ENCODE results near the gene MGME1. TPM values are rescaled to one million over a fixed set of nuclear protein-coding genes. Genes with fewer than 3 reads are reported as not detected.

The MGME1 gene
- total RNA-seq, 2 experiments from 2014 or later = 46.6 to 50.7 TPM

DNA sequence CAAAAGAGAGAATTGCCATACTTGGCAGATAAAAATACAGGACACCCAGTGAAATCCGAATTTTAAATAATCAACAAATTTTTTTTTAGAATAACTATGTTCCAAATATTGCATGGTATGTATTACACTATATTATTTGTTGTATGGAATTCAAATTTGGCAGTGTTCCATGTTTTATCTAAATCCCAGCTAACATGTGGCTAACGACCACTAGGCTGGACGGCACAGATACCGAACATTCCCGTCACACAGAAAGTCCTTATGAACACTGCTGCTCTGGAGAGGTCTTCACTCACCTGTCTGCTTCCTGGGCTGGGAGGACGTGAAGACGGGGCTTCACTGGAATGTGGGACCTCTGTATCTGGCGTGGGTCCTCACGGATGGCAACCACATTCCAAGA, 33.1 kb upstream of the MGME1 start:
- CTCF ChIA-PET = no interaction called here
- no peaks in the 10 kb centered on the region for H3K36me3 Mint-ChIP-seq
- no peak overlapping the region for H3K27ac Mint-ChIP-seq
- no peaks in the 10 kb centered on the region for H3K27me3 Mint-ChIP-seq
- peaks cover 21% of the 10 kb centered on the region for H3K4me1 Mint-ChIP-seq
- no peaks in the 10 kb centered on the region for H3K9me3 Mint-ChIP-seq (ENCODE audit: low read depth)
- no peak for ATAC-seq
- no peak overlapping the region for H3K4me3 Mint-ChIP-seq
- DNase-seq = no peak

DNA sequence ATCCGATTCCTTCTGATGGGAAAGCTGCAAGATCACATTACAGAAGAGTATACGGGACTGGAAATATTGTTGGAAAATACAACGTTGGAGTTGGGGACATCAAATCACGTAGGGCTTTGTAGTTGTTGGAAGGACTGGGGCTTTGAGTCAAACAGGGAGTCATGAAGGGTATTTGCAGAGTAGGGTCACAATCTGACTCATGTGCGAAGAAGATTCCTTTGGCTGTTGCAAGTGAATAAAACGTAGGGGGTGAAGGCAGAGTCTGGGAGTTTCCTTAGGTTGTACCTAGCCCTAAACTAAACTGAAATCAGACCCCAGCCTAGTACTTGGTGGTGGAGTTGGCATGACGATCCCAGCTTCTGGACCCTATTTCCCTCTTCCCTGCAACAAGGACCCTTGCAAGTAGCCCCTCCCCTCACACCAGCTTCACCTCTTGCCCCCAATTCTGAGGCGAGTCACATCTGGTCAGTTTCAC, 32.5 kb upstream of the MGME1 start:
- Mint-ChIP-seq H3K4me1 (peaks cover 23% of the 10 kb centered on the region), H3K9me3 (ENCODE audit: low read depth) (no peaks in the 10 kb centered on the region), H3K4me3 (no peak overlapping the region), H3K27me3 (no peaks in the 10 kb centered on the region), H3K36me3 (peaks cover 1% of the 10 kb centered on the region), H3K27ac (no peak overlapping the region)
- no peak for DNase-seq
- no peak for ATAC-seq
- CTCF ChIA-PET = interaction anchor here (3.1 to 3.5 kb wide), 2 partner anchors 254 to 326 kb away, joined by 9 to 26 read pairs; partner anchors contain the start of gene RRBP1

GRCh38 chr20:17936761-17937732, 31.8 kb upstream of the MGME1 start:
- Mint-ChIP-seq H3K27ac (no peak overlapping the region), H3K4me1 (peaks cover 23% of the 10 kb centered on the region), H3K36me3 (peaks cover 2% of the 10 kb centered on the region), H3K4me3 (no peak overlapping the region), H3K27me3 (no peaks in the 10 kb centered on the region), H3K9me3 (ENCODE audit: low read depth) (no peaks in the 10 kb centered on the region)
- CTCF ChIA-PET = interaction anchor here (1.2 to 3.5 kb wide), 8 partner anchors 13 to 327 kb away, joined by 3 to 26 read pairs (median 9); partner anchors contain the start of gene RRBP1
- DNase-seq = no peak
- no peak for ATAC-seq

DNA sequence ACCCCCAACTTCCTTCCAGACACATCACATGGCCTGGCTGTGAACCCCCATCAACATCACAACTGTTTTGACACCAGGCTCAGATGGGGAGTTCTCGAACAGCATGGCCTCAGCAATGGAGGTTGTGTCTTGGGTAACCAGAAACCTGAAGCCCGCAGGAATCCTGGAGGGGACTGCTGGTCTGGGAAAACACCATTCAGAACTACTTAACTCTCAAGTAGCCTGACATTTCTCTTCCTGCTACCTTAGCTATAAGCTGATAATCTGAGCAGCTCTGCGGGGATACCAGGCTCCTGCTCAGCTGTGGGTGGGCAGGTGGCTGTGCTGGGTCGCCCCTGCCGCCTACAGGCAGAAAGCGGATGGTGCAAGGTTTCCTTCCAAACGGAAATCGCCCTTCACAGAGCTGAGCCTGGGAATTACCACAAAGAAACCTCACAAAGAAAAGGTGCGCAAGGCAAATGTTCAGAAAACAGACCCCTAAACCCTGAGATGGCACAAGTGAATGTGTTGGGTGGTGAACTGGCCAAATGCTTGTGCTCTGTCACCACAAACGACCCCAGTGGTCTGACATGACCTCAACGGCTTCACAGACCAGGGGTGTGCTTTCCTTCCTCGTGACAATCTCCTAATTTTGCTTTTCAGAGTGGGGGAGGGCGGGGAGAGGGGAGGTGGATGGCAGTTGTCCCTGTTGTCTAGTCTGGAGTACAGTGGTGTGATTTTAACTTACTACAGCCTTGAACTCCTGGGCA, 29.8 kb upstream of the MGME1 start:
- Mint-ChIP-seq H3K9me3 (ENCODE audit: low read depth) (no peaks in the 10 kb centered on the region), H3K4me1 (peaks cover 30% of the 10 kb centered on the region), H3K36me3 (peaks cover 20% of the 10 kb centered on the region), H3K27me3 (no peaks in the 10 kb centered on the region), H3K4me3 (no peak overlapping the region), H3K27ac (peak overlapping the region; percentile 75)
- ATAC-seq (peak; percentile 92), DNase-seq (peak; percentile 80)
- CTCF ChIA-PET = interaction anchor here (0.7 to 3.5 kb wide), 32 partner anchors 9 to 1138 kb away, joined by 3 to 26 read pairs (median 4); partner anchors contain the start of gene RRBP1

GRCh38 chr20:17939622-17940223, 29.1 kb upstream of the MGME1 start:
- ATAC-seq (peak; percentile 14), DNase-seq (no peak)
- H3K4me3 Mint-ChIP-seq = no peak overlapping the region
- H3K4me1 Mint-ChIP-seq = peaks cover 31% of the 10 kb centered on the region
- H3K27ac Mint-ChIP-seq = peak overlapping the region; percentile 75
- no peaks in the 10 kb centered on the region for H3K9me3 Mint-ChIP-seq (ENCODE audit: low read depth)
- H3K36me3 Mint-ChIP-seq = peaks cover 22% of the 10 kb centered on the region
- no peaks in the 10 kb centered on the region for H3K27me3 Mint-ChIP-seq
- CTCF ChIA-PET = interaction anchor here (0.7 to 3.5 kb wide), 27 partner anchors 8 to 1139 kb away, joined by 3 to 26 read pairs (median 4); partner anchors contain the start of gene RRBP1

DNA sequence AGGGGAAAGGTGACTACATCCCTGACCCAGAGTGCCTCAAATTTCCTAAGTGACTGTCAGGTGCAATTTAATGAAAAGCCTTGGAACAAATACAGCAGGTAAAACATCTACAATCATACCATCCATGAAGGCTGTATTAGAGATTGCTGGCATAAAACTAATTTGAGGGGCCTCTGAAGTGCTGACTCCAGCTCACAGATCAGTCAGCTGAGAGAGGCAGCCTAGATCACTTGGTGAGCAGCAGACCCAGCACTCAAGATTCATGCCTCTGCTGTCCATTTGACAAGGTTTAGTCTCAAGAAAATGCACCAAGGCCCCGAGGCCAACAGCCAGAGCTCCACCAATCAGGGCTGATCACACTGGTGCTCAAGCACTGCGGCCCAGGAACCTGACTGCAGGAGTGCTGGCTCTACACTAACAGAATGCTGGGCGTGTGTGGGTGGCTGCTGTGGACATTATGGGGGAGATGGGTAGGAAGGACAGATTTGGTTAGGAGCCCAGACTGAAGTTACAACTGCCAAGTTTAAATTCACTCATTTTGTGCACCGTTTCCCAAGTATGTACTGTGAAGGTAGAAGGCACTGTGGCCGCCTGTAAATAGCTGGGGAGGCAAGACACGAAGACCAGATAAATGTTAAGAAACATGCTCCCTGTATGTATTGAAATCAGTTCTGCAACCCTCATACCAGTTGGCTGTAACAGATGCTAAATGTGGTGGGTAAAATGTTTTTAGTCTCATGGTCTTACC, 28.4 kb upstream of the MGME1 start:
- DNase-seq (no peak), ATAC-seq (no peak)
- Mint-ChIP-seq H3K4me1 (peaks cover 36% of the 10 kb centered on the region), H3K27me3 (no peaks in the 10 kb centered on the region), H3K27ac (peak overlapping the region; percentile 1), H3K36me3 (peaks cover 29% of the 10 kb centered on the region), H3K4me3 (no peak overlapping the region), H3K9me3 (ENCODE audit: low read depth) (no peaks in the 10 kb centered on the region)
- CTCF ChIA-PET = interaction anchor here (0.6 to 2.9 kb wide), 4 partner anchors 9 to 442 kb away, joined by 3 to 12 read pairs (median 4); no protein-coding TSS in a partner anchor

DNA sequence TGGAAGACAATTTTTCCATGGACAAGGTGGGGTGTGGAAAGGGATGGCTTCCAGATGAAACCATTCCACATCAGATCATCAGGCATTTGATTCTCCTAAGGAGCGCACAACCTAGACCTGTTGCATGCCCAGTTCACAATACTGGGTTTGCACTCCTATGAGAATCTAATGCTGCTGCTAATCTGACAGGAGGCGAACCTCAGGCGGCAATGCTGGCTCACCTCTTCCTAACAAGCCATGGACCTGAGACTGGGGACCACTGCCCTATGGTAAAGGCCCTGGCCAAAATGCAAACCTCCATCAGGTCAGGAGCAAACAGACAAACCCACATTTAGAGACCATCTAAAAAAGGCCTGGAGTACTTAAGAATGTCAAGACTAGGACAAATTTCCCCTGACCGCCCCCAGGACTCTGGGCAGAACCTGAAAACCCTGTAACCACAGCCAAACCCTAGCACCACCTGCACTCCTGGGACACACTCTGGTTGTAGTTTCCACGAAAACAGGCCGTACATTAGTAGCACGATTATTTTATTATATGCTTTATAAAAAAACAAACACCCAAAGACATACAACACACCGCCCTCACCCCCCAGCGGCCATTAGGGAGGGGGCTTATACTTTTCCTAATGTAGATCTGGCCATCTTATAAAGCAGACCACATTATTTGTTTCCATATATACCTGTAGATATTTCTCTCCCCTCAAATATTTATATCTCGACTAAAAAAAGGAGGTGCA, 27.6 kb upstream of the MGME1 start:
- H3K27me3 Mint-ChIP-seq = no peaks in the 10 kb centered on the region
- no peak overlapping the region for H3K27ac Mint-ChIP-seq
- DNase-seq (no peak), ATAC-seq (no peak)
- H3K4me3 Mint-ChIP-seq = no peak overlapping the region
- CTCF ChIA-PET = interaction anchor here (1.3 kb wide), 1 partner anchor 8 kb away, joined by 4 read pairs; no protein-coding TSS in a partner anchor
- no peaks in the 10 kb centered on the region for H3K9me3 Mint-ChIP-seq (ENCODE audit: low read depth)
- peaks cover 36% of the 10 kb centered on the region for H3K4me1 Mint-ChIP-seq
- H3K36me3 Mint-ChIP-seq = peaks cover 36% of the 10 kb centered on the region

DNA sequence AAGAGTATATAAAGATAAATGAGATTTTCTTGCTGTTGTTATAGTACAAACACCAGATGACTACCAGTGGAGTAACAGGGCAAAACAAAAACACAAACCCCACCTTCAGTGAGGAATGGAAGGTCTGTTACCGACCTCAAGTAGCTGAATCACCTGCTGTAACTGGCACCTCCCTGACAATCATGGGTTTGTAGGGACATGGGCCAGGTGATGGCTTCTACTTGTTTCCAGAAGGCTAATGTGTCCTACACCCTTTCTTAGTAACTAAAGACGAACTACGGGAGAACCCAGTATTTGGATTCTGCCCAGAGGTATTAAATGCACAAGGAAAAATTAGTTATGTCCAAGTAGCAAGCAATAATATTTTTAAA, 27.0 kb upstream of the MGME1 start:
- CTCF ChIA-PET = interaction anchor here (1.3 kb wide), 1 partner anchor 29 kb away, joined by 6 read pairs; no protein-coding TSS in a partner anchor
- DNase-seq (no peak), ATAC-seq (no peak)
- no peak overlapping the region for H3K4me3 Mint-ChIP-seq
- peak overlapping the region; percentile 6 for H3K27ac Mint-ChIP-seq
- H3K4me1 Mint-ChIP-seq = peaks cover 36% of the 10 kb centered on the region
- H3K27me3 Mint-ChIP-seq = no peaks in the 10 kb centered on the region
- H3K9me3 Mint-ChIP-seq (ENCODE audit: low read depth) = no peaks in the 10 kb centered on the region
- peaks cover 42% of the 10 kb centered on the region for H3K36me3 Mint-ChIP-seq

GRCh38 chr20:17943343-17943742, 25.5 kb upstream of the MGME1 start:
- ATAC-seq (no peak), DNase-seq (no peak)
- H3K4me3 Mint-ChIP-seq = no peak overlapping the region
- no peaks in the 10 kb centered on the region for H3K9me3 Mint-ChIP-seq (ENCODE audit: low read depth)
- CTCF ChIA-PET = no interaction called here
- no peaks in the 10 kb centered on the region for H3K27me3 Mint-ChIP-seq
- H3K4me1 Mint-ChIP-seq = peaks cover 39% of the 10 kb centered on the region
- H3K36me3 Mint-ChIP-seq = peaks cover 55% of the 10 kb centered on the region
- H3K27ac Mint-ChIP-seq = no peak overlapping the region

- Mint-ChIP-seq H3K36me3 (peaks cover 72% of the 10 kb centered on the region), H3K4me1 (peaks cover 28% of the 10 kb centered on the region), H3K4me3 (no peak overlapping the region), H3K27ac (peak overlapping the region; percentile 57), H3K27me3 (no peaks in the 10 kb centered on the region), H3K9me3 (ENCODE audit: low read depth) (no peaks in the 10 kb centered on the region)
- CTCF ChIA-PET = interaction anchor here (1.6 to 2.0 kb wide), 2 partner anchors 13 to 19 kb away, joined by 5 to 6 read pairs; no protein-coding TSS in a partner anchor
- DNase-seq = no peak
- no peak for ATAC-seq
These were observed 23.9 kb upstream of the MGME1 start for GRCh38 chr20:17944854-17945474.

- no peaks in the 10 kb centered on the region for H3K27me3 Mint-ChIP-seq
- peaks cover 82% of the 10 kb centered on the region for H3K36me3 Mint-ChIP-seq
- DNase-seq = no peak
- ATAC-seq = no peak
- no peaks in the 10 kb centered on the region for H3K9me3 Mint-ChIP-seq (ENCODE audit: low read depth)
- H3K4me3 Mint-ChIP-seq = no peak overlapping the region
- H3K4me1 Mint-ChIP-seq = peaks cover 18% of the 10 kb centered on the region
- CTCF ChIA-PET = interaction anchor here (1.6 to 2.0 kb wide), 2 partner anchors 12 to 17 kb away, joined by 5 to 6 read pairs; no protein-coding TSS in a partner anchor
- no peak overlapping the region for H3K27ac Mint-ChIP-seq
These were observed 22.8 kb upstream of the MGME1 start for GRCh38 chr20:17946040-17946439.
